Lower leg skin (tissue), 3 donors: ENCODE data around the gene EVI5.

ENCODE experiments used
- CTCF ChIP-seq, 3 donors: fragments of 450-650 bp; IDR thresholded peaks; one replicate each; pipeline ENCODE4 v1.5.1; 2016; ENCODE audit warnings: antibody characterized with exemption in 3 of 3, mild to moderate bottlenecking in 3 of 3, moderate library complexity in 2 of 3
- POLR2A ChIP-seq, 2 donors: fragments of 450-650 bp; IDR thresholded peaks; one replicate each; pipeline ENCODE4 v1.6.1; 2016 to 2017; ENCODE audit warnings: antibody characterized with exemption in 2 of 2, mild to moderate bottlenecking in 1 of 2, moderate library complexity in 1 of 2

GRCh38 chr1:92464588-92465255, 320.2 kb downstream of the EVI5 start:
- TF ChIP-seq CTCF (IDR thresholded peaks at IDR 0.05) (no peak), POLR2A (IDR thresholded peaks at IDR 0.05) (no peak)
